H9 (cell line): Measurements from ENCODE around the gene EXOG. TPM values are rescaled to one million over a fixed set of nuclear protein-coding genes. Genes with fewer than 3 reads are reported as not detected.

Experiments
- DNase-seq: peaks from one replicate; pipeline ENCODE4 v3.0.0-alpha.2; 2017
- H2AFZ ChIP-seq: one replicate; pipeline ENCODE4 v1.6.1; 2013; ENCODE audit warnings: mild to moderate bottlenecking, low read length, control low read depth, moderate library complexity
- H2AK5ac ChIP-seq: 2 replicates; pipeline ENCODE4 v1.6.1; 2013; ENCODE audit warnings: low read length, control low read depth, mixed read lengths; ENCODE audit not compliant: insufficient read length
- H2BK120ac ChIP-seq: one replicate; pipeline ENCODE4 v1.6.1; 2013; ENCODE audit warnings: low read depth, mild to moderate bottlenecking, low read length, control low read depth, inconsistent platforms; ENCODE audit not compliant: poor library complexity, severe bottlenecking
- H2BK12ac ChIP-seq: 2 replicates; pipeline ENCODE4 v1.6.1; 2013; ENCODE audit warnings: low read length, control low read depth, mixed read lengths, low read depth; ENCODE audit not compliant: insufficient read length
- H2BK15ac ChIP-seq: 2 replicates; pipeline ENCODE4 v1.6.1; 2013; ENCODE audit warnings: low read depth, low read length, control low read depth
- H2BK20ac ChIP-seq: one replicate; pipeline ENCODE4 v1.6.1; 2013; ENCODE audit warnings: low read depth, mild to moderate bottlenecking, low read length, control low read depth, inconsistent platforms; ENCODE audit not compliant: poor library complexity, severe bottlenecking
- H2BK5ac ChIP-seq: 2 replicates; pipeline ENCODE4 v1.6.1; 2013; ENCODE audit warnings: low read length, control low read depth, mixed read lengths; ENCODE audit not compliant: insufficient read length
- H3K14ac ChIP-seq: 2 replicates; pipeline ENCODE4 v1.6.1; 2013; ENCODE audit warnings: low read length, control low read depth; ENCODE audit not compliant: insufficient read depth
- H3K18ac ChIP-seq: 2 replicates; pipeline ENCODE4 v1.6.1; 2013; ENCODE audit warnings: low read depth, mild to moderate bottlenecking, mixed read lengths, low read length, control low read depth; ENCODE audit not compliant: insufficient read length
- H3K23ac ChIP-seq: 2 replicates; pipeline ENCODE4 v1.6.1; 2013; ENCODE audit warnings: low read length, control low read depth, mixed read lengths, low read depth; ENCODE audit not compliant: insufficient read length
- H3K23me2 ChIP-seq: 2 replicates; pipeline ENCODE4 v1.6.1; 2013; ENCODE audit warnings: low read depth, mild to moderate bottlenecking, mixed read lengths, low read length, control low read depth; ENCODE audit not compliant: insufficient read length, poor library complexity, severe bottlenecking
- H3K27ac ChIP-seq: 2 replicates; pipeline ENCODE4 v1.5.1; 2013; ENCODE audit warnings: low read length, control low read depth, mixed read lengths, low read depth; ENCODE audit not compliant: insufficient read length
- H3K27me3 ChIP-seq: 2 replicates; pipeline ENCODE4 v1.6.1; 2013; ENCODE audit warnings: low read length, control low read depth, inconsistent platforms; ENCODE audit not compliant: insufficient read depth
- H3K4ac ChIP-seq: 2 replicates; pipeline ENCODE4 v1.6.1; 2013; ENCODE audit warnings: low read depth, mild to moderate bottlenecking, control low read depth, inconsistent platforms, low read length, moderate library complexity
- H3K4me1 ChIP-seq: 2 replicates; pipeline ENCODE4 v1.6.1; 2013; ENCODE audit warnings: low read length, control low read depth, inconsistent platforms; ENCODE audit not compliant: insufficient read depth
- H3K4me2 ChIP-seq: 2 replicates; pipeline ENCODE4 v1.6.1; 2013; ENCODE audit warnings: low read length, control low read depth, mixed read lengths; ENCODE audit not compliant: insufficient read length, insufficient read depth
- H3K56ac ChIP-seq: 2 replicates; pipeline ENCODE4 v1.6.1; 2013; ENCODE audit warnings: low read depth, mild to moderate bottlenecking, mixed read lengths, low read length, control low read depth; ENCODE audit not compliant: insufficient read length
- H3K79me1 ChIP-seq: 2 replicates; pipeline ENCODE4 v1.6.1; 2013; ENCODE audit warnings: low read depth, mild to moderate bottlenecking, moderate library complexity, low read length, control low read depth, inconsistent platforms; ENCODE audit not compliant: insufficient read depth, poor library complexity, severe bottlenecking
- H3K79me2 ChIP-seq: 2 replicates; pipeline ENCODE4 v1.6.1; 2013; ENCODE audit warnings: low read length, control low read depth, inconsistent platforms; ENCODE audit not compliant: insufficient read depth
- H3K9ac ChIP-seq: 2 replicates; pipeline ENCODE4 v1.6.1; 2013; ENCODE audit warnings: low read length, control low read depth, mixed read lengths; ENCODE audit not compliant: insufficient read length; ENCODE audit errors: extremely low read depth
- H3K9me3 ChIP-seq: one replicate; pipeline ENCODE4 v1.6.1; 2013; ENCODE audit warnings: low read depth, low read length, inconsistent platforms; ENCODE audit not compliant: control insufficient read depth
- H3T11ph ChIP-seq: one replicate; pipeline ENCODE4 v1.6.1; 2013; ENCODE audit warnings: mild to moderate bottlenecking, low read length, control low read depth, inconsistent platforms
- H4K20me1 ChIP-seq: one replicate; pipeline ENCODE4 v1.6.1; 2013; ENCODE audit not compliant: control insufficient read depth, insufficient read length, insufficient read depth
- H4K5ac ChIP-seq: 2 replicates; pipeline ENCODE4 v1.6.1; 2013; ENCODE audit warnings: low read depth, mild to moderate bottlenecking, mixed read lengths, low read length, control low read depth; ENCODE audit not compliant: insufficient read length
- H4K8ac ChIP-seq: replicated peaks from 2 replicates; pipeline ENCODE4 v1.6.1; 2013; ENCODE audit warnings: low read length, control low read depth, mixed read lengths, low read depth; ENCODE audit not compliant: insufficient read length
- H4K91ac ChIP-seq: 2 replicates; pipeline ENCODE4 v1.6.1; 2013; ENCODE audit warnings: low read depth, mild to moderate bottlenecking, moderate library complexity, mixed read lengths, low read length, control low read depth; ENCODE audit not compliant: insufficient read length
- H3K27ac Mint-ChIP-seq, 3 experiments: 2 replicates in 2 of 3; 3 replicates in 1 of 3; pipeline ENCODE4 v1.8.0; 2020 to 2021; ENCODE audit warnings: mixed read lengths in 3 of 3, mild to moderate bottlenecking in 1 of 3, moderate library complexity in 1 of 3
- H3K27me3 Mint-ChIP-seq: 2 replicates; pipeline ENCODE4 v1.8.0; 2021; ENCODE audit warnings: low read depth, mild to moderate bottlenecking, moderate library complexity, mixed read lengths
- H3K36me3 Mint-ChIP-seq, 3 experiments: 2 replicates in 2 of 3; 3 replicates in 1 of 3; pipeline ENCODE4 v1.8.0; 2020 to 2021; ENCODE audit warnings: low read depth in 3 of 3, mixed read lengths in 3 of 3; ENCODE audit not compliant: insufficient read depth in 1 of 3
- H3K4me1 Mint-ChIP-seq, 2 experiments: 2 replicates each; pipeline ENCODE4 v1.8.0; 2020; ENCODE audit warnings: mixed read lengths in 2 of 2
- H3K4me3 Mint-ChIP-seq, 2 experiments: 2 replicates in 1 of 2; 3 replicates in 1 of 2; pipeline ENCODE4 v1.8.0; 2020 to 2021; ENCODE audit warnings: mild to moderate bottlenecking in 2 of 2, mixed read lengths in 2 of 2, moderate library complexity in 1 of 2
- H3K9me3 Mint-ChIP-seq, 2 experiments: 2 replicates in 1 of 2; 3 replicates in 1 of 2; pipeline ENCODE4 v1.8.0; 2020; ENCODE audit warnings: mild to moderate bottlenecking in 2 of 2, mixed read lengths in 2 of 2, moderate library complexity in 1 of 2
- WGBS: extraction: QIAGEN DNeasy Blood & Tissue Kit; methylation state at CpG from one replicate; pipeline ENCODE4 v1.1.7; 2013; ENCODE audit warnings: missing lambda C conversion rate, low lambda C conversion rate, mixed read lengths; ENCODE audit not compliant: insufficient read length; ENCODE audit errors: extremely low coverage; 5-methylcytosine and 5-hydroxymethylcytosine counted together
- total RNA-seq: library from RNA; stranded (reverse); gene quantifications from 2 replicates; pipeline ENCODE4 v1.2.1, GENCODE V29; 2021
- TF ChIP-seq, protein P1 (sequence below): fragments of 200-600 bp; sonication (generic); conservative IDR thresholded peaks from 3 replicates; pipeline ENCODE4 v1.8.0; 2021; ENCODE audit warnings: antibody characterized with exemption, mild to moderate bottlenecking

Gene EXOG
- total RNA-seq, 1 experiment from 2014 or later: 14.1 TPM

DNA sequence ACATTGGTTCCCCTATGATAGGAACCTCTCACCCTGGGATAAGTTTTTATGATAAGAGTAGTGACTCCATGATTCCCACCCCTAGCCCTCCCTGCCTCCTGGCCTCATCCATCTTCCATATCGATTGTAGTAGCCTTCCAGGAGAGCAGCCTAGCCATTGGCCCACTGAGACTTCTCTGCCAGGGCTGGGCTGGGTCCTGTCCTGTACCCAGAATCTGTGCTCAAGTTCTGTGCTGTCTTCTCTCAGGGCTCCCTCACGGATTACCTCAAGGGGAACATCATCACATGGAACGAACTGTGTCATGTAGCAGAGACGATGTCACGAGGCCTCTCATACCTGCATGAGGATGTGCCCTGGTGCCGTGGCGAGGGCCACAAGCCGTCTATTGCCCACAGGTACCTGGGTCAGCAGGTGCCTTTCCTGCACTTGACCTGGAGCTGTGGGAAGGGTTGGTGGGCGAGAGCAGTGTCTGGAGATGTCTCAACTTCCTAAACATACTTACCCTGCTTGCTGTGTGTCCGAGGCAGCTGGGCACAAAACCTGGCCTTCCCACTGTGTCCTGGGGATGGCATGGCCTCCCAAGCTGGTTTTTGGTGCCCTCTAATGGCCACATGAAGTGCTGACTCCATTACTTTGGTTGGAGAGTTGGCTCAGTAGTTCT lies 16.6 kb upstream of the EXOG start:
- Histone ChIP-seq H2BK5ac (no peak overlapping the region), H4K8ac (no peak overlapping the region), H2BK12ac (no peak overlapping the region), H3K14ac (no peak overlapping the region), H2BK15ac (no peak overlapping the region), H3K9me3 (no peaks in the 10 kb centered on the region), H4K91ac (no peak overlapping the region), H2BK120ac (no peak overlapping the region), H4K20me1 (peaks cover 2% of the 10 kb centered on the region), H2BK20ac (no peak overlapping the region), H3K27ac (no peak overlapping the region), H4K5ac (no peak overlapping the region), H3K23me2 (no peaks in the 10 kb centered on the region), H3K79me1 (no peaks in the 10 kb centered on the region), H3K4ac (no peak overlapping the region), H3K9ac (no peak overlapping the region), H3K23ac (no peak overlapping the region), H3K27me3 (no peaks in the 10 kb centered on the region), H2AK5ac (no peak overlapping the region), H3T11ph (no peak overlapping the region), H3K18ac (no peak overlapping the region), H3K4me2 (no peak overlapping the region), H3K56ac (no peak overlapping the region), H3K79me2 (peaks cover 3% of the 10 kb centered on the region; the same call in 1 of the 2 replicates), H2AFZ (no peak overlapping the region), H3K4me1 (no peaks in the 10 kb centered on the region)
- no peak overlapping the region for H3K4me3 Mint-ChIP-seq
- WGBS: no CpG with 5 or more reads among the region's 10 CpGs
- H3K27me3 Mint-ChIP-seq: no peaks in the 10 kb centered on the region; the same call in 1 of the 2 replicates
- H3K36me3 Mint-ChIP-seq: peaks cover 41 to 66% (median 65%) of the 10 kb centered on the region in 3 experiments
- H3K9me3 Mint-ChIP-seq: no peaks in the 10 kb centered on the region
- DNase-seq: peak; percentile 53
- peaks cover under 1 to 6% of the 10 kb centered on the region in 2 experiments; a peak in 3 of 4 replicates for H3K4me1 Mint-ChIP-seq
- H3K27ac Mint-ChIP-seq: peak overlapping the region in 1 of 3 experiments; percentile 86; a peak in 2 of 7 replicates
- TF ChIP-seq, protein P1, sequence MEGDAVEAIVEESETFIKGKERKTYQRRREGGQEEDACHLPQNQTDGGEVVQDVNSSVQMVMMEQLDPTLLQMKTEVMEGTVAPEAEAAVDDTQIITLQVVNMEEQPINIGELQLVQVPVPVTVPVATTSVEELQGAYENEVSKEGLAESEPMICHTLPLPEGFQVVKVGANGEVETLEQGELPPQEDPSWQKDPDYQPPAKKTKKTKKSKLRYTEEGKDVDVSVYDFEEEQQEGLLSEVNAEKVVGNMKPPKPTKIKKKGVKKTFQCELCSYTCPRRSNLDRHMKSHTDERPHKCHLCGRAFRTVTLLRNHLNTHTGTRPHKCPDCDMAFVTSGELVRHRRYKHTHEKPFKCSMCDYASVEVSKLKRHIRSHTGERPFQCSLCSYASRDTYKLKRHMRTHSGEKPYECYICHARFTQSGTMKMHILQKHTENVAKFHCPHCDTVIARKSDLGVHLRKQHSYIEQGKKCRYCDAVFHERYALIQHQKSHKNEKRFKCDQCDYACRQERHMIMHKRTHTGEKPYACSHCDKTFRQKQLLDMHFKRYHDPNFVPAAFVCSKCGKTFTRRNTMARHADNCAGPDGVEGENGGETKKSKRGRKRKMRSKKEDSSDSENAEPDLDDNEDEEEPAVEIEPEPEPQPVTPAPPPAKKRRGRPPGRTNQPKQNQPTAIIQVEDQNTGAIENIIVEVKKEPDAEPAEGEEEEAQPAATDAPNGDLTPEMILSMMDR: peak; percentile 87
